ENCODE measurements around the gene TMEM86B. TPM values are rescaled to one million over a fixed set of nuclear protein-coding genes. Genes with fewer than 3 reads are reported as not detected.

TMEM86B gene
- total and polyA plus RNA-seq, 2 experiments from 2014 or later, result 1.1 to 3.2 TPM

GRCh38 chr19:55230329-55230728 lies 1.8 kb upstream of the TMEM86B start:
- no peak overlapping the region for H3K27ac Mint-ChIP-seq
- peaks cover 9% of the 10 kb centered on the region for H3K27me3 Mint-ChIP-seq (ENCODE audit: insufficient read depth, low read depth, poor library complexity)
- Histone ChIP-seq H4K20me1 (replicated peaks; ENCODE audit: insufficient read depth) (peaks cover 3% of the 10 kb centered on the region), H3K27ac (ENCODE audit: low read depth) (no peak overlapping the region), H3F3A (replicated peaks; ENCODE audit: low read depth) (no peaks in the 10 kb centered on the region), H3K4me3 (no peak overlapping the region), H3K4me1 (ENCODE audit: insufficient read depth) (no peaks in the 10 kb centered on the region), H3K36me3 (ENCODE audit: insufficient read depth) (no peaks in the 10 kb centered on the region; the same call in 1 of the 2 replicates), H3K27me3 (ENCODE audit: insufficient read depth) (no peaks in the 10 kb centered on the region), H3K79me2 (replicated peaks; ENCODE audit: insufficient read depth) (no peaks in the 10 kb centered on the region), H3K4me2 (no peak overlapping the region), H3K9me2 (ENCODE audit: insufficient read depth) (no peaks in the 10 kb centered on the region), H2AFZ (no peak overlapping the region)
- peaks cover 4% of the 10 kb centered on the region; the same call in 2 of the 3 replicates for H3K4me1 Mint-ChIP-seq
- H3K9me3 Mint-ChIP-seq, result no peaks in the 10 kb centered on the region
- ATAC-seq (no peak), DNase-seq (ENCODE audit: low spot score) (no peak)
- H3K4me3 Mint-ChIP-seq, result no peak overlapping the region
- H3K36me3 Mint-ChIP-seq (ENCODE audit: low read depth), result peaks cover 30% of the 10 kb centered on the region
- no peak for TF ChIP-seq CTCF (conservative IDR thresholded peaks at IDR 0.05; ENCODE audit: low read depth in 2 of 2)
- TF ChIP-seq REST (IDR thresholded peaks at IDR 0.05; ENCODE audit: unreplicated experiment), result no peak
- no peak for TF ChIP-seq CREB1 (CRISPR knock-in tag; IDR thresholded peaks at IDR 0.05; ENCODE audit: low read depth)

GRCh38 chr19:55229789-55230182 lies 1.2 kb upstream of the TMEM86B start:
- Histone ChIP-seq H3F3A (replicated peaks; ENCODE audit: low read depth) (no peaks in the 10 kb centered on the region), H3K36me3 (ENCODE audit: insufficient read depth) (no peaks in the 10 kb centered on the region; the same call in 1 of the 2 replicates), H3K4me3 (no peak overlapping the region), H3K27ac (ENCODE audit: low read depth) (no peak overlapping the region), H4K20me1 (replicated peaks; ENCODE audit: insufficient read depth) (peaks cover 3% of the 10 kb centered on the region), H3K79me2 (replicated peaks; ENCODE audit: insufficient read depth) (no peaks in the 10 kb centered on the region), H3K27me3 (ENCODE audit: insufficient read depth) (no peaks in the 10 kb centered on the region), H2AFZ (no peak overlapping the region), H3K4me1 (ENCODE audit: insufficient read depth) (no peaks in the 10 kb centered on the region), H3K4me2 (no peak overlapping the region), H3K9me2 (ENCODE audit: insufficient read depth) (no peaks in the 10 kb centered on the region)
- Mint-ChIP-seq H3K4me1 (peaks cover 4% of the 10 kb centered on the region; the same call in 2 of the 3 replicates), H3K9me3 (no peaks in the 10 kb centered on the region), H3K36me3 (ENCODE audit: low read depth) (peaks cover 25% of the 10 kb centered on the region), H3K27me3 (ENCODE audit: insufficient read depth, low read depth, poor library complexity) (peaks cover 11% of the 10 kb centered on the region), H3K27ac (no peak overlapping the region), H3K4me3 (no peak overlapping the region)
- no peak for ATAC-seq
- DNase-seq (ENCODE audit: low spot score), result no peak
- TF ChIP-seq EZH2 (IDR thresholded peaks at IDR 0.05; ENCODE audit: low read depth, unreplicated experiment) (no peak), POLR2AphosphoS5 (IDR thresholded peaks at IDR 0.05; ENCODE audit: low read depth) (no peak), ZNF331 (CRISPR knock-in tag; IDR thresholded peaks at IDR 0.05; ENCODE audit: low read depth) (no peak), CREB1 (CRISPR knock-in tag; IDR thresholded peaks at IDR 0.05; ENCODE audit: low read depth) (no peak), CTCF (conservative IDR thresholded peaks at IDR 0.05; ENCODE audit: low read depth in 2 of 2) (no peak), JUNB (IDR thresholded peaks at IDR 0.05; ENCODE audit: unreplicated experiment) (no peak), EZH2phosphoT487 (IDR thresholded peaks at IDR 0.05; ENCODE audit: unreplicated experiment) (no peak), NANOG (IDR thresholded peaks at IDR 0.05; ENCODE audit: borderline replicate concordance) (no peak), ZNF114 (CRISPR knock-in tag; IDR thresholded peaks at IDR 0.05) (no peak), ETS1 (IDR thresholded peaks at IDR 0.05) (no peak)

Measured in GM23338 (cell line).